Prostate gland (tissue), 2 donors: ENCODE measurements around the gene MLC1.

ENCODE experiments used
- POLR2A ChIP-seq: fragments of 450-650 bp; IDR thresholded peaks from one replicate; pipeline ENCODE4 v1.6.1; 2016; ENCODE audit warnings: antibody characterized with exemption, mild to moderate bottlenecking
- POLR2AphosphoS5 ChIP-seq: sonication (generic); formaldehyde crosslinking; IDR thresholded peaks from one replicate; pipeline ENCODE4 v1.6.1; 2017; ENCODE audit warnings: antibody characterized with exemption
- TF ChIP-seq, protein P1 (sequence below), 4 experiments: fragments of 200-600 bp in 2 of 4; fragments of 450-650 bp in 2 of 4; sonication (generic) in 2 of 4; IDR thresholded peaks; 1 replicate in 3 of 4; 2 replicates in 1 of 4; pipeline ENCODE4 v1.5.1; 2016 to 2019; ENCODE audit warnings: antibody characterized with exemption in 4 of 4, mild to moderate bottlenecking in 2 of 4, moderate library complexity in 2 of 4

DNA sequence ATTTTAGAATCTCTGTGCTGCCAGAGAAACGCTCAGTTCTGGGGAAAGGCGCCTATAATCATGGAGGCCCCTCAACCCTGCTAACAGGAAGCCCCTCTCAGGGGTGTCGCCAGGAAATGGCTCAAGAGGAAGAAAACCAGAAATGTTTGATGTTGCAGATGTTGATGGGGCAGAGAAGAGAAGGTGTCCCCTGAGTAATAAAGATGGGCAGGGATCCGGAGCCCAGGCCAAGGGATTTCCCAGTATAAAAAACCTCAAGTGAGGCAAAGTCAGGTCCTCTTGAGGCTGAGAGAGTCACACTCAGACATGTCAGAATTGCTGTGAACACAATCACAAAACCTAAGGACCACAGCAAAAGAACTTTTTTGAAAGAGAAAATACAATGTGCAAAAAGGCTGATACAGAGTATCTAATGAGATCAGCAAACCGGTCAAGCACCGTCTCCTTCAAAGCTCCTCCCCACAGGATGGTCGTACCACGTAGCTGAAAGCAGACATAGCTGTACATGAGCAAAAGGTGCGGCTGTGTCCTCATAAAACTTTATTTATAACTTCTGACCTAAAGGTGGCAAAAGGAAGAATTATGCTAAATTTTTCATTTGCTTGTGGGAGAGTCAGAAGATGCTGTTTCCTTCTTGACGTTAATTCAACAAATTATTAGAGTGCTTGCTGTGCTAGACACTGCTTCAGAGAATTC is 16.8 kb upstream of the MLC1 start:
- TF ChIP-seq POLR2AphosphoS5 (no peak), POLR2A (no peak)
- TF ChIP-seq, protein P1, sequence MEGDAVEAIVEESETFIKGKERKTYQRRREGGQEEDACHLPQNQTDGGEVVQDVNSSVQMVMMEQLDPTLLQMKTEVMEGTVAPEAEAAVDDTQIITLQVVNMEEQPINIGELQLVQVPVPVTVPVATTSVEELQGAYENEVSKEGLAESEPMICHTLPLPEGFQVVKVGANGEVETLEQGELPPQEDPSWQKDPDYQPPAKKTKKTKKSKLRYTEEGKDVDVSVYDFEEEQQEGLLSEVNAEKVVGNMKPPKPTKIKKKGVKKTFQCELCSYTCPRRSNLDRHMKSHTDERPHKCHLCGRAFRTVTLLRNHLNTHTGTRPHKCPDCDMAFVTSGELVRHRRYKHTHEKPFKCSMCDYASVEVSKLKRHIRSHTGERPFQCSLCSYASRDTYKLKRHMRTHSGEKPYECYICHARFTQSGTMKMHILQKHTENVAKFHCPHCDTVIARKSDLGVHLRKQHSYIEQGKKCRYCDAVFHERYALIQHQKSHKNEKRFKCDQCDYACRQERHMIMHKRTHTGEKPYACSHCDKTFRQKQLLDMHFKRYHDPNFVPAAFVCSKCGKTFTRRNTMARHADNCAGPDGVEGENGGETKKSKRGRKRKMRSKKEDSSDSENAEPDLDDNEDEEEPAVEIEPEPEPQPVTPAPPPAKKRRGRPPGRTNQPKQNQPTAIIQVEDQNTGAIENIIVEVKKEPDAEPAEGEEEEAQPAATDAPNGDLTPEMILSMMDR (IDR thresholded peaks at IDR 0.05): no peak
